ENCODE measurements around the gene RNF2. TPM values are rescaled to one million over a fixed set of nuclear protein-coding genes. Genes with fewer than 3 reads are reported as not detected.

The RNF2 gene
- polyA plus RNA-seq, 1 of the 3 experiments (the other 2 are of a cell fraction) = 20.1 TPM

DNA sequence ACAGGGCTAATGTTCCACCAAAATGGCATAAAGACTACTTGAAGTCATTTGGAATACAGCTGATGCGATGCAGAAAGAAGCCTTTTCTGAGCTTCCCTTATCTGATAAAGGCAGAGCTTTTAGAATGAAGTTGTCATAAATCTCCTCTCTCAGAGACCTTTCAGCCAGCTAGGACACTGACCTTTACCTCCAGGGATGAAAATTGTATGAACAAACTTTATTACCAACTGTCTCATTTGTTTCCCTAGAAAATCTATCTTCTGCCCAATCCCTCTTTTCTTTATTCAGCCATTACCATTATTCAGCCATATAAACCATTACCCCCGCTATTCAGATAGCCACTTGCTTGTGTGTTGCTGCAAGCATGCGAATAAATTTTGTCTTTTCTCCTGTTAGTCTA is 29.7 kb upstream of the RNF2 start:
- no peaks in the 10 kb centered on the region for H3K36me3 ChIP-seq (replicated peaks in 1 of 2; ENCODE audit: control insufficient read depth in 1 of 2, insufficient read depth in 2 of 2, low read length in 1 of 2)
- no peak overlapping the region for H3K4me3 ChIP-seq (ENCODE audit: low read depth in 2 of 2, low read length in 1 of 2)
- peaks cover 0 to 11% of the 10 kb centered on the region in 2 experiments; a peak in 1 of 4 replicates for H3K4me1 ChIP-seq (ENCODE audit: control insufficient read depth in 1 of 2, insufficient read depth in 2 of 2, low read depth in 1 of 2, low read length in 1 of 2)
- no peaks in the 10 kb centered on the region for H3K27me3 ChIP-seq (ENCODE audit: insufficient read depth)
- WGBS (ENCODE audit: low lambda C conversion rate) = 97% methylated on average over 3 of the region's 3 CpGs
- no peaks in the 10 kb centered on the region for H3K9me2 ChIP-seq
- H3F3A ChIP-seq (replicated peaks; ENCODE audit: insufficient read depth) = peaks cover 3% of the 10 kb centered on the region
- CTCF ChIA-PET = interaction anchor here (0.5 kb wide), 1 partner anchor 9 kb away, joined by 4 read pairs; no protein-coding TSS in a partner anchor
- H3K9me3 ChIP-seq = no peaks in the 10 kb centered on the region
- no peak overlapping the region for H3K27ac ChIP-seq (ENCODE audit: low read depth in 2 of 2, low read length in 1 of 2)
- H3K79me2 ChIP-seq (ENCODE audit: insufficient read depth) = no peaks in the 10 kb centered on the region
- H3K4me2 ChIP-seq = no peak overlapping the region
- DNase-seq = no peak
- H4K20me1 ChIP-seq (ENCODE audit: insufficient read depth) = no peaks in the 10 kb centered on the region
- no peak overlapping the region for H3K9ac ChIP-seq
- no peak overlapping the region for H2AFZ ChIP-seq (ENCODE audit: low read depth)
- POLR2A ChIA-PET = no interaction called here
- TF ChIP-seq TEAD4 (IDR thresholded peaks at IDR 0.05; ENCODE audit: borderline replicate concordance, insufficient read depth) = no peak
- TF ChIP-seq JUND (IDR thresholded peaks at IDR 0.05) = 0 out of 2 replicates have a peak, but pooled peaks have one; percentile 7
- TF ChIP-seq YY1 (IDR thresholded peaks at IDR 0.05; ENCODE audit: low read depth) = no peak
- TF ChIP-seq, protein P1, sequence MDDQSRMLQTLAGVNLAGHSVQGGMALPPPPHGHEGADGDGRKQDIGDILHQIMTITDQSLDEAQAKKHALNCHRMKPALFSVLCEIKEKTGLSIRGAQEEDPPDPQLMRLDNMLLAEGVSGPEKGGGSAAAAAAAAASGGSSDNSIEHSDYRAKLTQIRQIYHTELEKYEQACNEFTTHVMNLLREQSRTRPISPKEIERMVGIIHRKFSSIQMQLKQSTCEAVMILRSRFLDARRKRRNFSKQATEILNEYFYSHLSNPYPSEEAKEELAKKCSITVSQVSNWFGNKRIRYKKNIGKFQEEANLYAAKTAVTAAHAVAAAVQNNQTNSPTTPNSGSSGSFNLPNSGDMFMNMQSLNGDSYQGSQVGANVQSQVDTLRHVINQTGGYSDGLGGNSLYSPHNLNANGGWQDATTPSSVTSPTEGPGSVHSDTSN (IDR thresholded peaks at IDR 0.05) = peak; percentile 57

GRCh38 chr1:185016880-185017279 is 28.5 kb upstream of the RNF2 start:
- no peak for TF ChIP-seq REST (IDR thresholded peaks at IDR 0.05; ENCODE audit: low read depth, low read length)
- no peak for TF ChIP-seq CHD2 (IDR thresholded peaks at IDR 0.05; ENCODE audit: low read length, partially characterized antibody)
- Histone ChIP-seq H3F3A (replicated peaks; ENCODE audit: insufficient read depth) (peaks cover 3% of the 10 kb centered on the region), H3K79me2 (ENCODE audit: insufficient read depth) (no peaks in the 10 kb centered on the region), H3K4me1 (ENCODE audit: control insufficient read depth in 1 of 2, insufficient read depth in 2 of 2, low read depth in 1 of 2, low read length in 1 of 2) (peaks cover 0 to 11% of the 10 kb centered on the region in 2 experiments; a peak in 1 of 4 replicates), H4K20me1 (ENCODE audit: insufficient read depth) (no peaks in the 10 kb centered on the region), H3K36me3 (replicated peaks in 1 of 2; ENCODE audit: control insufficient read depth in 1 of 2, insufficient read depth in 2 of 2, low read length in 1 of 2) (no peaks in the 10 kb centered on the region), H2AFZ (ENCODE audit: low read depth) (peak overlapping the region; percentile 5; the same call in 1 of the 2 replicates), H3K27ac (ENCODE audit: low read depth in 2 of 2, low read length in 1 of 2) (peak overlapping the region in 1 of 2 experiments; percentile 8; a peak in 1 of 4 replicates), H3K27me3 (ENCODE audit: insufficient read depth) (no peaks in the 10 kb centered on the region), H3K9me3 (no peaks in the 10 kb centered on the region), H3K4me2 (peak overlapping the region; percentile 15; the same call in 1 of the 2 replicates), H3K9ac (no peak overlapping the region), H3K9me2 (no peaks in the 10 kb centered on the region), H3K4me3 (ENCODE audit: low read depth in 2 of 2, low read length in 1 of 2) (no peak overlapping the region)
- ChIA-PET CTCF (interaction anchor here (1.0 to 2.0 kb wide), 2 partner anchors 8 to 24 kb away, joined by 3 to 5 read pairs; no protein-coding TSS in a partner anchor), POLR2A (interaction anchor here (0.6 kb wide), 1 partner anchor 144 kb away, joined by 5 read pairs; no protein-coding TSS in a partner anchor)
- WGBS (ENCODE audit: low lambda C conversion rate) = 39% methylated on average over 2 of the region's 2 CpGs
- no peak for DNase-seq
